ENCODE results near the gene VPS37B. TPM values are rescaled to one million over a fixed set of nuclear protein-coding genes. Genes with fewer than 3 reads are reported as not detected.

Gene VPS37B
- total and polyA plus RNA-seq, 10 of the 15 experiments (the other 5 are each of a cell fraction or from before 2014, with no cell fraction given): 0.66 to 68.6 (median 39.6) TPM

DNA sequence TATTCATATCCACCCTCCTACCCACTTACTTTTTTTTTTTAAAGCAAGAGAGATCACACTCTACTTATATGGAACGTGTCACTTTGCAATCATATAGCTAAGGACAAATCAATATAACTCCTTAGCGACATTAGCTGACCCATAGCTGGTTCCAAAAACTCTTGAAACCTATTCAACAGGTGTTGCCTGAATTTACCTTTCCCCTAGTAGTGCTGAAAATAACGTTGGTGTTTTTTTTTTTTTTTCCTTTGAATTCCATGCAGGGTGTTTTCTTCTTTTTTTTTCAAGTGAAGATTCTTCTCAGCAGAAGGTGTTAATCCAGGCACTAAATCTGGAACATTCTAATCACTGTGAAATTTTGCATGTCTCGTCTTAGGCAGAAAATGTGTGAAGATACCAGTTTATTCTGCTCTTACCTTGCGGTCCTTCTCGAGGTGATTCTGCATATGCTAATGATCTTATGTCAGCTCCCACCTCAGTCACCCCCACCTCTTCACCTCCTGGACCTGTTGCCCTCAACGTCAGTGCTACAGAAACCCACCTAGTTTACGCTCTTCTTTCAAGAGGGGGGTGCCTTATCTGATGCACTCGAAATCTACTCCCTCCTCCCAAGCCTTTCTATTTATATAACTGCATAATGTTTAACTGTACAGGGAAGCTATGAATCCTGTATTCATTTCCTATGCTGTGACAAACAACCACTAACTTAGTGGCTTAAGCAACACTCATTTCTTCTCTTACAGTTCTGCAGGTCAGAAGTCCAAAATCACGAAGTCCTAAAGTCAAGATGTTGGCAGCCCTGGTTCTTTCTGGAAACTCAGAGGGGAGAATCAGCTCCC lies 7.1 kb upstream of the VPS37B start:
- ATAC-seq (no peak), FAIRE-seq (no peak), DNase-seq (ENCODE audit: low read depth, low spot score) (no peak)
- H3K4me2 ChIP-seq (ENCODE audit: control insufficient read depth, insufficient read depth): no peak overlapping the region
- in situ Hi-C loops (cut with MboI) (no loop called here), intact Hi-C loops (cut with micrococcal nuclease; ENCODE audit: unreplicated experiment) (no loop called here)
- SMC1A ChIA-PET (ENCODE audit: uncharacterized antibody, unreplicated experiment): interaction anchor here (0.5 to 6.3 kb wide), 6 partner anchors 14 to 345 kb away, joined by 3 to 52 read pairs (median 4); no protein-coding TSS in a partner anchor
- POLR2A ChIA-PET: interaction anchor here (0.6 to 0.7 kb wide), 3 partner anchors 14 to 91 kb away, joined by 3 to 4 read pairs (median 3); no protein-coding TSS in a partner anchor
- no peaks in the 10 kb centered on the region for H3K36me3 ChIP-seq (ENCODE audit: control insufficient read depth in 2 of 2, insufficient read depth in 2 of 2, low read length in 1 of 2)
- RAD21 ChIA-PET (ENCODE audit: unreplicated experiment): interaction anchor here (0.7 to 5.1 kb wide), 5 partner anchors 11 to 50 kb away, joined by 3 to 17 read pairs (median 12); no protein-coding TSS in a partner anchor
- H3K79me2 ChIP-seq (ENCODE audit: control insufficient read depth, insufficient read depth, low read length): no peaks in the 10 kb centered on the region
- H2AFZ ChIP-seq (ENCODE audit: control insufficient read depth, low read depth, low read length): no peak overlapping the region
- no peak overlapping the region for H3K9ac ChIP-seq (ENCODE audit: control insufficient read depth, insufficient read depth, low read length)
- TF ChIP-seq, protein P1, sequence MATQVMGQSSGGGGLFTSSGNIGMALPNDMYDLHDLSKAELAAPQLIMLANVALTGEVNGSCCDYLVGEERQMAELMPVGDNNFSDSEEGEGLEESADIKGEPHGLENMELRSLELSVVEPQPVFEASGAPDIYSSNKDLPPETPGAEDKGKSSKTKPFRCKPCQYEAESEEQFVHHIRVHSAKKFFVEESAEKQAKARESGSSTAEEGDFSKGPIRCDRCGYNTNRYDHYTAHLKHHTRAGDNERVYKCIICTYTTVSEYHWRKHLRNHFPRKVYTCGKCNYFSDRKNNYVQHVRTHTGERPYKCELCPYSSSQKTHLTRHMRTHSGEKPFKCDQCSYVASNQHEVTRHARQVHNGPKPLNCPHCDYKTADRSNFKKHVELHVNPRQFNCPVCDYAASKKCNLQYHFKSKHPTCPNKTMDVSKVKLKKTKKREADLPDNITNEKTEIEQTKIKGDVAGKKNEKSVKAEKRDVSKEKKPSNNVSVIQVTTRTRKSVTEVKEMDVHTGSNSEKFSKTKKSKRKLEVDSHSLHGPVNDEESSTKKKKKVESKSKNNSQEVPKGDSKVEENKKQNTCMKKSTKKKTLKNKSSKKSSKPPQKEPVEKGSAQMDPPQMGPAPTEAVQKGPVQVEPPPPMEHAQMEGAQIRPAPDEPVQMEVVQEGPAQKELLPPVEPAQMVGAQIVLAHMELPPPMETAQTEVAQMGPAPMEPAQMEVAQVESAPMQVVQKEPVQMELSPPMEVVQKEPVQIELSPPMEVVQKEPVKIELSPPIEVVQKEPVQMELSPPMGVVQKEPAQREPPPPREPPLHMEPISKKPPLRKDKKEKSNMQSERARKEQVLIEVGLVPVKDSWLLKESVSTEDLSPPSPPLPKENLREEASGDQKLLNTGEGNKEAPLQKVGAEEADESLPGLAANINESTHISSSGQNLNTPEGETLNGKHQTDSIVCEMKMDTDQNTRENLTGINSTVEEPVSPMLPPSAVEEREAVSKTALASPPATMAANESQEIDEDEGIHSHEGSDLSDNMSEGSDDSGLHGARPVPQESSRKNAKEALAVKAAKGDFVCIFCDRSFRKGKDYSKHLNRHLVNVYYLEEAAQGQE (IDR thresholded peaks at IDR 0.05; ENCODE audit: low read depth, low read length): no peak
- TF ChIP-seq MYC (IDR thresholded peaks at IDR 0.05; ENCODE audit: insufficient read depth, insufficient read length, insufficient replicate concordance, low read length, severe bottlenecking) (no peak), NR2C1 (IDR thresholded peaks at IDR 0.05) (no peak), PAX5 (IDR thresholded peaks at IDR 0.05; ENCODE audit: borderline replicate concordance, low read depth, low read length) (no peak), BRCA1 (IDR thresholded peaks at IDR 0.05; ENCODE audit: low read depth, low read length) (no peak)
- no peaks in the 10 kb centered on the region for H3K9me3 ChIP-seq (replicated peaks; ENCODE audit: control insufficient read depth, insufficient read depth, low read length)
- CTCF ChIA-PET: interaction anchor here (0.7 to 3.2 kb wide), 3 partner anchors 12 to 331 kb away, joined by 3 to 19 read pairs (median 3); no protein-coding TSS in a partner anchor
- H3K4me1 ChIP-seq (ENCODE audit: control insufficient read depth, insufficient read depth, low read length): peaks cover 35% of the 10 kb centered on the region
- WGBS (ENCODE audit: insufficient coverage, insufficient replicate concordance, low lambda C conversion rate, missing lambda C conversion rate): 43% methylated on average over 10 of the region's 10 CpGs
- no TSS peak for BruUV-seq (replicated peaks)
- no peak overlapping the region for H3K27ac ChIP-seq (ENCODE audit: control insufficient read depth, insufficient read depth)
- no peaks in the 10 kb centered on the region for H4K20me1 ChIP-seq (ENCODE audit: control insufficient read depth, insufficient read depth)
- no peak overlapping the region for H3K4me3 ChIP-seq
- H3K27me3 ChIP-seq (replicated peaks in 1 of 2; ENCODE audit: control insufficient read depth in 2 of 2, insufficient read depth in 2 of 2, low read length in 1 of 2): no peaks in the 10 kb centered on the region

Data from GM12878 (cell line).